H1 (cell line): ENCODE results near the gene NFX1. TPM values are rescaled to one million over a fixed set of nuclear protein-coding genes. Genes with fewer than 3 reads are reported as not detected.

Experiments used
- FOSL1 ChIP-seq: IDR thresholded peaks from 2 replicates; pipeline ENCODE4 v1.6.1; 2011; ENCODE audit warnings: mild to moderate bottlenecking, low read depth, low read length, moderate library complexity; ENCODE audit not compliant: insufficient read depth
- HDAC2 ChIP-seq, 2 experiments: fragments of 300-600 bp in 1 of 2; sonication (generic) in 1 of 2; IDR thresholded peaks; 2 replicates each; pipeline ENCODE4 v1.6.1; 2011 to 2012; ENCODE audit warnings: low read depth in 2 of 2, low read length in 2 of 2, mild to moderate bottlenecking in 2 of 2, moderate library complexity in 2 of 2, borderline replicate concordance in 1 of 2, inconsistent platforms in 1 of 2
- JUND ChIP-seq: IDR thresholded peaks from 2 replicates; pipeline ENCODE4 v1.6.1; 2011; ENCODE audit warnings: mild to moderate bottlenecking, improper control_type of control experiment, low read length
- NRF1 ChIP-seq: IDR thresholded peaks from 2 replicates; pipeline ENCODE4 v1.6.1; 2011; ENCODE audit warnings: mild to moderate bottlenecking, low read depth, low read length, improper control_type of control experiment
- SIRT6 ChIP-seq: IDR thresholded peaks from one replicate; pipeline ENCODE4 v1.7.1; 2012; ENCODE audit warnings: low read length, inconsistent platforms
- SP4 ChIP-seq: IDR thresholded peaks from 2 replicates; pipeline ENCODE4 v1.6.1; 2012; ENCODE audit warnings: low read length, inconsistent platforms
- TAF1 ChIP-seq: IDR thresholded peaks from 2 replicates; pipeline ENCODE4 v1.6.1; 2011; ENCODE audit warnings: mild to moderate bottlenecking, low read depth, low read length
- polyA plus RNA-seq, 7 experiments: library from polyadenylated mRNA; depleted of rRNA in 3 of 7; stranded (reverse) in 5 of 7; unstranded in 2 of 7; fragments of >200 nt in 5 of 7; fragments of 200-250 nt in 2 of 7; gene quantifications; 1 replicate in 5 of 7; 2 replicates in 1 of 7; 4 replicates in 1 of 7; pipeline versions ENCODE4 v1.2.1 to v1.2.3, GENCODE V29; 2011 to 2013; ENCODE audit warnings: missing spikeins in 2 of 7, mixed read lengths in 2 of 7
- total RNA-seq: library from RNA; stranded (reverse); fragmentation: NEBNext Ultra II Directional; extraction: Animal tissue kit (Norgen Biotek cat#: 25700); gene quantifications from 2 replicates; pipeline ENCODE4 v1.2.1, GENCODE V29; 2021

The NFX1 gene
- total and polyA plus RNA-seq, 2 of the 8 experiments (the other 6 are each of a cell fraction or from before 2014, with no cell fraction given): 19.4 to 28.4 TPM

- TF ChIP-seq JUND (no peak), NRF1 (no peak), SP4 (no peak), HDAC2 (IDR thresholded peaks at IDR 0.05; ENCODE audit: borderline replicate concordance in 1 of 2, low read depth in 2 of 2, low read length in 2 of 2) (no peak), FOSL1 (no peak), TAF1 (no peak), SIRT6 (no peak)
Observed at GRCh38 chr9:33249983-33250382, 40.3 kb upstream of the NFX1 start (continued).
